Renal cortical epithelial cell (primary cell): ENCODE results near the gene BBS9. TPM values are rescaled to one million over a fixed set of nuclear protein-coding genes. Genes with fewer than 3 reads are reported as not detected.
A peak's percentile ranks its signal among the peaks of the same experiment; 100 is the strongest.

Source experiments
- DNase-seq: peaks from one replicate; pipeline ENCODE4 v3.0.0-alpha.2; 2011; ENCODE audit warnings: low read depth
- total RNA-seq: library from RNA; depleted of rRNA; stranded (reverse); fragments of >200 nt; gene quantifications from 2 replicates; pipeline ENCODE4 v1.2.3, GENCODE V29; 2014

BBS9 gene
- total RNA-seq, 1 donor from 2014 or later, result 23.7 TPM

GRCh38 chr7:33357846-33358245, 228.5 kb downstream of the BBS9 start:
- DNase-seq, result no peak

- no peak for DNase-seq
Observed at GRCh38 chr7:33369888-33370287, 240.5 kb downstream of the BBS9 start.

- DNase-seq, result no peak
Observed at GRCh38 chr7:33373195-33373594, 243.8 kb downstream of the BBS9 start.

GRCh38 chr7:33379891-33380525, 250.6 kb downstream of the BBS9 start:
- DNase-seq, result no peak

GRCh38 chr7:33388332-33388731, 259.0 kb downstream of the BBS9 start:
- no peak for DNase-seq

GRCh38 chr7:33392148-33392547, 262.8 kb downstream of the BBS9 start:
- DNase-seq, result peak; percentile 32

- no peak for DNase-seq
Observed at GRCh38 chr7:33393770-33394169, 264.4 kb downstream of the BBS9 start.

GRCh38 chr7:33395340-33395739, 266.0 kb downstream of the BBS9 start:
- DNase-seq, result no peak

- DNase-seq, result no peak
Observed at GRCh38 chr7:33399528-33400213, 270.3 kb downstream of the BBS9 start.

GRCh38 chr7:33400214-33400538, 270.8 kb downstream of the BBS9 start:
- DNase-seq, result no peak

- DNase-seq, result no peak
Observed at GRCh38 chr7:33410266-33410665, 280.9 kb downstream of the BBS9 start.

- no peak for DNase-seq
Observed at GRCh38 chr7:33411020-33411419, 281.7 kb downstream of the BBS9 start.

GRCh38 chr7:33412331-33412730, 283.0 kb downstream of the BBS9 start:
- no peak for DNase-seq

- peak; percentile 33 for DNase-seq
Observed at GRCh38 chr7:33418251-33418701, 288.9 kb downstream of the BBS9 start.

- DNase-seq, result no peak
Observed at GRCh38 chr7:33420311-33420940, 291.1 kb downstream of the BBS9 start.

- DNase-seq, result peak; percentile 7
Observed at GRCh38 chr7:33421429-33421828, 292.1 kb downstream of the BBS9 start.

- DNase-seq, result no peak
Observed at GRCh38 chr7:33422141-33422540, 292.8 kb downstream of the BBS9 start.

- DNase-seq, result no peak
Observed at GRCh38 chr7:33422825-33423645, 293.7 kb downstream of the BBS9 start.

GRCh38 chr7:33423646-33424020, 294.3 kb downstream of the BBS9 start:
- DNase-seq, result peak; percentile 14

- no peak for DNase-seq
Observed at GRCh38 chr7:33425395-33425794, 296.0 kb downstream of the BBS9 start.

- DNase-seq, result no peak
Observed at GRCh38 chr7:33425929-33426678, 296.7 kb downstream of the BBS9 start.

- DNase-seq, result no peak
Observed at GRCh38 chr7:33428415-33428814, 299.1 kb downstream of the BBS9 start.
